Fibroblast of peridontal ligament (primary cell): ENCODE data around the gene ADPRHL1.
A peak's percentile ranks its signal among the peaks of the same experiment; 100 is the strongest.

Experiments used
- DNase-seq: peaks from one replicate; pipeline ENCODE4 v3.0.0-alpha.2; 2010; ENCODE audit errors: extremely low read depth

The ADPRHL1 gene

DNA sequence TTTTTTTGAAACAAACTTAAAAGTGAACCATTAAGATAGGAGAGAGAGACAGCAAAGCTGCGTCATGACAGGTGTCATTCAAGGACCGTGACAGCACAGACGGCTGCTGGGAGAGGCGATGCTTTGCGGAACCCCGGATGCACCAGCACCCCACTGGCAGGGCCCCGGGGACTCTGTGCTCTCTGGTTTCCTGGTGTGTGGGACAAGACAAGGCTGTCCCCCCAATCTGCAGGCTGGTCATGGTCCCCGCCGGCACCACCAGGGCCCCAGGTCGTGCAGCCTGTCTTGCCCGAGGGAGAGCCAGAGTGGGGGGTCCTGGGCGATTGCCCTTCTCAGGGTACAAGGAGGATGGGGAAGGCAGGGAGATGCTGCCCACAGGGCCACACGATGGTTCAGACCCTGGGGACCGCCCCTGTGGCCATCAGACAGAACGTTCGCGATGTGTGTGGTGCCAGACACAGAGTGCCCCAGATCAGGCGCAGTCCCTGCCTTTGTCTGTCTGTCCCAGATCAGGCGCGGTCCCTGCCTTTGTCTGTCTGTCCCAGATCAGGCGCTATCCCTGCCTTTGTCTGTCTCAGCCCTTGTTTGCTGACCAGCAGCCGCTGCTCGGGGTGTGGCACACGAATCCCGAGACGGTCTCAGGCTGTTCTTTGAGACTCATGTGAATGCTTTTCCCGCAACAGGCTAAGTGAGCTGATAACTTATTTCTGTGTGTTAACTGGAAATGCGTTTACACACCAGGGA is 36.1 kb downstream of the ADPRHL1 start:
- no peak for DNase-seq

DNA sequence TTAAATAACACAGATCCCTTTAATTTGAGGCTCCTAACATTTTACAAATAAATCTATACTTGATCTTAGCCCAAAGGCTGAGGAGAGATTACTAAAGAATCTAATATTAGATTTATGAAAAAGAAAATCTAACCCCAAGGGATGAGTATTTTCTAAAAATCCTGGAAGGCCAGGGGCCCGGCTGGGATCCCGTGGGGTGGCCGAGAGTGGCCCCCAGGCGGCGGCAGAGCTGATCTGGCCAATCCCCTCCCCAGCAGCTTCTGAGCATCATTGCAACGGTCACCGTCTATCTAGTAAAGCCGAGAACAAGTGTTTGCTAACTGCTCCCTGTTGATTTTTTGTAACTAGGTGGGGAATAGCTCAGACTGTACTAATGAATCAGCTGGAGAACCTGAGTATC is 37.5 kb downstream of the ADPRHL1 start:
- no peak for DNase-seq

DNA sequence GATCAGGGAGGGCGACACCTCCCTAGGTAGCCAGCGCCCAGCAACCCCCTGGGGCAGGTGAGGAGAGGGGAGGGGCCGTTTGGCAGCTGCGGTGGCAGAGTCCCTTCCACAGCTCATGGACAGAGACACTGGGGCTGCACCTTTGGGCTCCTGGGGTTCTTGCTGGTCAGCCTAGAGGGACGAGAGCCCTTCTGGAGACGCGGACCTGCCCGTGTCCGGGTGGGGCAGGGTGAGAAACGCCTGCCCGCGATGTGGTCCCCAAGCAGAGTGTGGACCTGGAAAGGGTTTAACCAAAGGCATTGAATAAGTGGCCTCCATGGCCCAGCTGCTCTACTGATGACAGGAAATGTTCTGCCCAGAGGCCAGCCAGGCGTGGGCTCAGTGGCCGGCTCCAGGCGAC is 38.3 kb downstream of the ADPRHL1 start:
- no peak for DNase-seq

DNA sequence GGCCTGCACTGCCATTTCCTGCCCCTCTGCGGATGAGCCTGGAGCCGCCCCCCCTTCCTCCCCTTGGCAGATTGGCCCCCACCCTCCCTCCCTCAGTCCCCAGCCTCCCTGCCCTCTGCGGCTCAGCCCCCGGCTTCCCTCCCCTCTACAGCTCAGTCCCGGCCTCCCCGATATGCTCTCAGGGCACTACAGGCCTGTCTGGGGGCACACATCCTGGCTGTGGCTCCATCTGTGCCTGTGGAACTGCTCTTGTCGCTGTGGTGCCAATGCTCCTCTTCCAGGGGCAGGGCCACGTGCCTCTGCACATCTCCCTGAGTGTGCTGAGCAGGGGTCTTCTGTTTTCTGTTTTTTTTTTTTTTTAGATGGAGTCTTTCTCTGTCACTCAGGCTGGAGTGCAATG is 39.0 kb downstream of the ADPRHL1 start:
- DNase-seq = no peak

DNA sequence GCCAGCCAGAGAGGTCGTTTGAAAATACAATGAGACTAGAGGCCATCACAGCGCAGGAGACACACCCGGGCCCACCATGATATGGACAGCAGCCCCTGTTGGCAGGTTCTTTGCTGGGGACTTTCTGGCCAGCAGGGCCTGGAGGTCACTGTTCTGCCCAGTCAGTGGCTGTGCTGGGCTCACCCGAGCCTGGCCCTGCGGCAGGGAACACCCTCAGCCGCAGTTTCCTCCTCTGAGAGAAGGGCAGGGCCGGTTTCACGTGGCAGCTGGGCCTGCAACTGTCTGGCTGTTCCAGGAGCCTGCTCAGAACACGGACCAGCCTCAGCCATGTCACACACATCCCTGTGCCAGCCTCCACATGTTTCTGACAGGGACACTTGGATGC is 39.4 kb downstream of the ADPRHL1 start:
- DNase-seq = no peak

DNA sequence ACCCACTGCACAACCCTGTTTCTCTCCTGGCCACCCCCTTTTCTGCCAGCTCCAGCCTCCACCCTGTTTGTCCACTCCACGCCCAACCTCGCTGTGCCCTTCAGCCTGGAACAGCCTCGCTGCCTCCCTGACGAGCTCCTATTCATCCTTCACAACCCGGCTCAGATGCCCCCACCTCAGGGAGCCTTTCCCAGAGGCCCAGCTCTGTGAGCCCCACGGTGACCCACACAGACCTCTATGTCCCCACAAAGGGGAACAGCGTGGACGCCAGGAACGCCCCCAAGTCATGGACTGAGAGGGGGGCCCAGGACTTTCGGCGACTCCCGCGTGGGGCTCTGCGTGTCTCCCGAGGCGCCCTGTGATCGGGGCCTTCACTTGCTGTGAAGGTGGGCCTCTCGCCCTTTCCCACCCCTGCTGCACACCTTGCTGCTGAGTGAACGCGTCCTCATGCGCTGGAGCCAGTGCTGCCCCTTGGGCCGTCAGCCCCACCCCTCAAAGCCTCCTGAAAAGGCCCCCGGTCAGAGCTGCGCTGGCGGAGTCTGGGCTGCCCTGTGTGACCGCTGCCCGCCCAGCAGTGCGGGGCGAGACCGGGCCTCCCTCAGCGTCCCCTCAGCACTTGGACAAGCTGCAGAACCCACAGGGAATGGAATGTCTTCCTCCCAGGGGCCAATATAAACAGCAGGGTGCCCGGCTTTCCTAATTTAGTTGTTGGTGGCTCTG is 40.0 kb downstream of the ADPRHL1 start:
- no peak for DNase-seq

DNA sequence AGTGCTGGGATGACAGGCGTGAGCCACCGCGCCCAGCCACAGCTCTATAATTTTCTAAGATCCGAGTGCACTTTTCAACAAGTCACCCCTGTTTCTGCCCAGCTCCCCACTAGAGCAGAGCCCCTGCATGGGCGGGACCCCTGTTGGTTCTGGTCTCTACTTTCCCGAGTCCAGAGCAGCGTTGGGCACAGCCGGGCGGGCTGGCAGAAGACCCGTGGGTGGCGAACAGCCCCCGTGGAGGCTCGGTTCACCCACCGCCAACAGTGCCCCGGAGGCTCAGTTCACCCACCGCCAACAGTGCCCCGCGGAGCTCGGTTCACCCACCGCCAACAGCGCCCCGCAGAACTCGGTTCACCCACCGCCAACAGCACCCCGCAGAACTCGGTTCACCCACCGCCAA is 40.8 kb downstream of the ADPRHL1 start:
- DNase-seq = no peak

DNA sequence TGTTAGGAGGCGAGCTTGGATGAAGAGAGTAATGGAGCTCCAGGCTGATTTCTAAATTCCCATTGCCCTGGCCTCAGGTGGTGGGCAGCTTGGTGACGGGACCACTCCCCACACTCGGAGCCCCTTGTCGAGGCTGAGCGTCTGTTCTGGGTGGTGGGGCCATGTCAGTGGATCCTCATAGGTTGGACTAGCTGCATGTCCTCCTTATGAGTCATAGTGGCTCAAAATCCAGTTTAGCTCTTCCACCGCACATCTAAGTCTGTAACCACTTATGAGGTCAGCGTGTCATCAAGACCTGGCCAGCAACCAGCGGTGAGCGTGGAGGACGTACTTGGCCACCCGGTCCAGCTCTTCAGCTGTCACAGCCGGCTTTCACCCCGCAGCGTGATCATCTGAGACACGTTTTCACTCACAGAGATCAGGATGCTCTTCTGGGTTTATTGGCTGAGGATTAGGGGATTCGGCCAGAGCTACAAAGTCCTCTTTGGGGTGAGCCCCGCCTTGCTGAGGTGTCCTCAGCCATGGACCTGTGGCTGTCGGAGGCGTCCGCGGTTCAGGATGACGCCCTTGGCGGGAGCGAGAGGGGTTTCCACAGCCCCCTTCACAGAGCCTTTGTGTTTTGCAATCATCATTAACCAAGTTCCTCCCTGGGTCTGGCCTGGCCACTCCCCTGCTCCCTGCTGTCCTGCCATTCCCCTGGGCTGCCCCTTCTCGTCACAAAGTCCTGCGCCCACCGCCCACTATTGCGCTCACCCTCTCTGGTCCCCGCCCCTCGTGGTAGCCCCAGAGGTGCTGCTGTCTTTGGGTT is 41.9 kb downstream of the ADPRHL1 start:
- DNase-seq = peak; percentile 96

DNA sequence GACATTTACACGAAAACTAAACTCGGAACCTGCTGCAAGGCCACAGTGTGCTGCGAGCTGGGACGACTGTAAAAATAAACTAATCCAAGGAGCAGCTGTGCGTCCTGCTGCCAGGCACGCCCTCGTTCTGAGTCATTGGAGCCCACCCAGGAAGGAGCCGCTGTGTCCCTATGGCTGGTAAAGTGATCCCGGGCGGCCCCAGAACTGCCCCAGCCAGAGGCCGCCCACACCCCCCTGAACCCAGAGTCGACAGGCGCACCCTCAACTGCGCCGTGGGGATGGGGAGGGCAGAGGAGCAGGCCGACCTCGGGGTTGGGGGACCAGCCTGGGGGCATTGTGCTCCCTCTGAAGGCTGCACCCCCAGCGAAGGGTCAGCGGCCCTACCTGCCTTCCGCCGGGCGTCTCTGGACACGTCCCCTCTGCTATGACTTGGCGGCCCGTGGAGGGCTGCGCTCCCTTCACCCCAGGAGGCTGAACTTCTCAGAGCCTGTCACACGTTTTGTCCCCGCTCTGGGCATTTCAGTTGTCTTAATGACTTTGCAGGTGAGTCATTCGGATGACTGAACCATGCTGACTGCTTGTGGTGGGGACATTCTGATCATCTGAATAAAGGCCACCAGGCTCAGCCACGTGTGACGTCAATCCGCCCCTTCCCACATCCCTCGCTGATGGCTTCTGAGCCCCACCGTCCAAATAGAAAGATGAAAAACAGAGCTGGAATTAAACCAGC is 42.7 kb downstream of the ADPRHL1 start:
- DNase-seq = peak; percentile 67

DNA sequence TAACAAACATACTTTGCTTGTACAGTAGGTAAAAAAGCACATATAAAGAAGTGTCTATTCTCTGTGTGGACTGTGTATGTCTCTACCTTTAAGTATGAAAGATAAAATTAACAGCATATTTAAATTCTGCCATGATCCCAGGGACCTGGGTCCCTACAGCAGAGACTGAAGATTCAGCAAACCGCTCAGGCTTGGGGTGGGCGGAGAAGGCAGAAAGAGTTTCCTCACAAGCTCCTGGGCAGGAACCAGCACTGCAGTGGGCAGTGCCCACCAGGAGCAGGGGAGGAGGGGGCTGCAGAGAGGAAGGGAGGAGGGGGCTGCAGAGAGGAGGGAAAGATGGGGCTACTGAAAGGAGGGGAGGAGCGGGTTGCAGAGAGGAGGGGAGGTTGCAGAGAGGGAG is 44.7 kb downstream of the ADPRHL1 start:
- no peak for DNase-seq

DNA sequence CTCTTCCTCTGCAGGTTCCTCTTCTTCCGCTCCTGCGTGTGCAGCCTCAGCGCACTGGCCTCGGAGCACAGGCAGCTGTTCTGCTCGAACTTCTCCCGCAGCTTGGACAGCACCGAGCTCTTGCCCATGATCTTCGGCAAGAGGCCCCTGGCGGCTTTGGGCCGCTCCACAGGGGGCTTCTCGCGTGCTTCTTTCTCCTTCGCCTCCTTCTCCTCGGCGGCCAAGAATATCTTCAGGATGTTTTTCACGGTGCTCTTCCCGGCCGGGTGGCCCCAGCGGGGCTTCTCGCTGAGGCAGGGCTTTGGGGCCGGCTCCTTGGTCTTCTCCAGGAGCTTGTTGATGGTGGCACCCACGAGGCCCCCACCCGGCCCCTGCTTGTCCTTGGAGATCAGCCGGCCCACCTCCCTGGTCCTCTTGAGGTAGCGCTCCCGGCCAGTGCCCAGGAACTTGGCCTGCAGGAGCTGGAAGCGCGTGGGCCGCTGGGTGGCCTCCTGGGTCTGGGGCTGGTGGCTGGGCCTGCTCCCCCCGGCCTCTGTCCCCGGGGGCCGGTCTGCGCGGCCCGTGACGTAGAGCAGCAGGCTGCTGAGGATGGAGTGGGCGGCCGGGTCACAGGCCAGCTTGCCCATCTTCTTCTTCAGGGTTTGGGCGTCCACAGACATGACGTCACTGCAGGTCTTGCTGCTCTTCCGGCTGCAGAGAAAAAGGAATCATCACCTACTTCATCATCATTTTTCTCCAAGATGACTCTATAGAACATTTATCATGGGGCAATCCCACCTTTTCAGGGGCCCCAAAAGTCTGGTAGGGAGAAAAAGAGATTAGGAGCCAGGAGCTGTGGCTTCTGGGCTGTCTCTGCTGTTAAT is 45.5 kb downstream of the ADPRHL1 start:
- no peak for DNase-seq

DNA sequence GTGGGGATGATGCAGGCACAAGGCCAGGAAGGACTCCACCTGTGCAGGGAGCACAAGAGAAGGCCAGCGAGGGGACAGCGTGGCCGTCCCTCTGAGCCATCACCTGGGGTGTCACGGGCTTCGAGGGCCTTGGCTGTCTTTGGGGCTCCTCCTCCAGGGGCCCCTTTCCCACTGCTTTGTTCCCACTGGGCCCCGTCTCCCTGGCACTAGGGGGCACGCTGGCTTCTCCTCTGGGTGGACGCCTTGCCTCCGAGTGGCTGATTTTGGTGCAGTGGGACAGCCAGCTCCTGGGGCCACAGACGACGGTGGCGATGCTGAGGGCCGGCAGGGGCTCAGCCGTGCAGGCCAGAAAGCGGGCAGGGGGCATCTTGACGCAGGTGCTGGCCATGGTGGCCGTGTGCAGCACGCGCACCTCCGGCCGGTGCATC is 46.2 kb downstream of the ADPRHL1 start:
- no peak for DNase-seq

DNA sequence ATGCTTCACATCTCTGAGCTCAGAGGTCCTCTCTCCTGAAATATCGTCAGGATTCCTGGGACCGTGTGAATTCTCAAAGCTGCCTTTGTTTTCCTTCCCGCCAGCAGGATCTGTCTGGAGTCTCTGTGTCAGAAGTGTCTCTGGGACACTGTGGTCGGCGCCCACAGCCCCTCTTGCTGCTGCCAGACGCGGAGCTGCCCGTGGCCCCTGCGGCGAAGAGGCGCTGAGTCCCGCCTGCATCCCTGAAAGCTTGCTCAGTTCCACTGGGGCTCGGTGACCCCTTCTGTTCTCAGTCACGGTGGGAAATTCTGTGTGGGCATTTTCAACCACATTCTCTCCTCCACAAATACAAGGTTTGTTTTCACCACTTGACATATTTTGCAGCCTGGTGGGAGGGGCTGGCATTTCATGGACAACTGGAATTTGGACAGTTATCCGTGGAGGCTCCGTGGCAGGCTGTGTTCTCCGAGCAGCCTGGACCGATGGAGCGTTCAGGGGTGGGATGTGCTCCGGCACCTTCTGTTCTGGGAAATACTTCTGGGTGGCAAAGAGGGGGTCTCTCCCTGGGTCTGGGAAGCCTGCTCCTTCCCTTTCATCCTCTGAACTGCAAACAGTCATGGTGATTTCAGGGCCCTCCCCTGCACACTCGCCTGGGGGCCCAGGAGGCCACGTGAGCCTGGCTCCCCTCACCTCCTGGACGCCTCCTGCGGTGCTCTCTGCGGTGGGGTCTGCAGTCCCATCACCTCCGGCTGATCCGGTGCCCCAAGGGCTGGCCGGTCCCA is 46.8 kb downstream of the ADPRHL1 start:
- no peak for DNase-seq

DNA sequence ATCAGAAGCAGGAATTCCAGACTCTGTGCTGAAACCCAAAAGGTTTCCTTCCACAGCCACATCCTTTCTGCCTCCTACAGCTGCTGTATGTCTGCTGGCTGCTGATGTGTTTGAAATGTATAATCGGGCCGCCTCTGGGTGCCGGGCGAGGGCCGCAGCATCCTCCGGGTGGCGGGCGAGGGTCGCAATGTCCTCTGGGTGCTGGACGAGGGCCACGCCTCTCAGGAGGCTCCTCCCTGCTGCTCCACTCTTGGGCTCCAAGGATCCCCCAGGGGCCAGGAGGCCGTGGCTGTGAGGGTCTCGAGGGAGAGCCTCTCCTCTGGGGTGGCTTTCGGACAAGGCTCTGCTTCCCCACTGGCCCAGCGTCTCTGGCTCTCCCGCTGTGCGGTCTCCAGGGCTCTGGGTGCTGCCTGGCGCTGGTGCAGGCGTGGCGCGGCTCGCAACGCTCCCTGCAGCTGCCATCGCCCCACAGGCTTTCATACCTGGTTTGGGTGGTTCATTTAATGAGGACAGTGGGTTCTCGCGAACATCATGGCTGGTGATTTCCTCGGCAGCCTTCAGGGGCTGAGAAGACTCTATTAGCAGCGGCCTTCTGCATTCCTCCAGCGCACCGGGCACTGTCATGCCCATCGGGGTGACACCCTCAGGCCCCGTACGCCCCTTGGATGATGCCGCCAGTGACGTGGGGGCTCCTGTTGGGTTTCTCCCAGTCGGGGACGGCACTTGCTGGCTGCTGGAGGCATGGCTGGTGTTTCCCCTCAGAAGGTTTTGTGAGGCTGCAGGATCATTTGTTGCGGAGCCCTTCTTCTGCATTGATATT is 47.6 kb downstream of the ADPRHL1 start:
- no peak for DNase-seq

DNA sequence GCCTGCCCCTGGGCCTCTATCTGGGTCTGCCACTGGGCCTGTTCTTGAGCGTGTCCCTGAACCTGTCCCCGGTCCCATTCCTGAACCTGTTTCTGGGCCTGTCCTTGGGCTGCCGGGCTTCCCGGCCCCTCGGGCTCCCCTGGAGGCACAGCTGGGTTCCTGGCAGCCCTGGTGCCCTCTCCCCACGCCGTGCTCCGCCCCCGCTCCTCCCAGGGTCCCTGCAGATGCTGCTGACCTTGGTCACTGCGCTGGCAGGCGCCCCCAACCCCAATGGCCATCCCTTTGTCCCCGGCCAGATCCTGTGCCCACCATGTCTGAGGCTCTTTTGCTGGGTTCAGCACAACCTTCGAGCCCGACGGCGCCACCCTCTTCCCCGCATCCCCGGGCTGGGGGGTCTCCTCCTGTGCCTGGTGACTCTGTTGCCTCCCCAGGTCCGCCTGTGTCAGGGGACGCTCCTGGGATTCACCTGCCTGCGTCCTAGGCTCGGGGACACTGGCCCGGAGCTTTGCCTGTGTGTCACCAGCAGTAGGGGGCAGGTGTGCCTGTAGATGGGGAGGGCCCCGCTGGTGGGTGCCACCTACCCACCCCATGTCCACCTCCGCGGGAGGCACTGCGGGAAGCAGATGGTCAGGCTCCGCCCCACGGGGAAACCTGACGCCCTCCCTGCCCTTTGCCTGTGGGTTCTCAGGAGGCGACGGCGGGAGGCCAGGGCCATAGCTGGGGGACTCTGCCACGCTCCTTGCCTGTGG is 48.4 kb downstream of the ADPRHL1 start:
- no peak for DNase-seq

DNA sequence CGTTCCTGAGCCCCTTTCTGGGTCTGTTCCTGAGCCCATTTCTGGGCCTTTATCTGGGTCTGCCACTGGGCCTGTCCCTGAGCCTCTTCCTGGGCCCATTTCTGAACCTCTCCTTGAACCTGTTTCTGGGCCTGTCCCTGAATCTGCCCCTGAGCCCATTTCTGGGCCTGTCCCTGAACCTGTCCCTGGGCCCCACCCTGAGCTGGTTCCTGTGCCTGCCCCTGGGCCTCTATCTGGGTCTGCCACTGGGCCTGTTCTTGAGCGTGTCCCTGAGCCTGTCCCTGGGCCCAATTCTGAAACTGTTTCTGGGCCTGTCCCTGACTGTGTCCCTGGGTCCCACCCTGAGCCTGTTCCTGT is 48.9 kb downstream of the ADPRHL1 start:
- DNase-seq = no peak

DNA sequence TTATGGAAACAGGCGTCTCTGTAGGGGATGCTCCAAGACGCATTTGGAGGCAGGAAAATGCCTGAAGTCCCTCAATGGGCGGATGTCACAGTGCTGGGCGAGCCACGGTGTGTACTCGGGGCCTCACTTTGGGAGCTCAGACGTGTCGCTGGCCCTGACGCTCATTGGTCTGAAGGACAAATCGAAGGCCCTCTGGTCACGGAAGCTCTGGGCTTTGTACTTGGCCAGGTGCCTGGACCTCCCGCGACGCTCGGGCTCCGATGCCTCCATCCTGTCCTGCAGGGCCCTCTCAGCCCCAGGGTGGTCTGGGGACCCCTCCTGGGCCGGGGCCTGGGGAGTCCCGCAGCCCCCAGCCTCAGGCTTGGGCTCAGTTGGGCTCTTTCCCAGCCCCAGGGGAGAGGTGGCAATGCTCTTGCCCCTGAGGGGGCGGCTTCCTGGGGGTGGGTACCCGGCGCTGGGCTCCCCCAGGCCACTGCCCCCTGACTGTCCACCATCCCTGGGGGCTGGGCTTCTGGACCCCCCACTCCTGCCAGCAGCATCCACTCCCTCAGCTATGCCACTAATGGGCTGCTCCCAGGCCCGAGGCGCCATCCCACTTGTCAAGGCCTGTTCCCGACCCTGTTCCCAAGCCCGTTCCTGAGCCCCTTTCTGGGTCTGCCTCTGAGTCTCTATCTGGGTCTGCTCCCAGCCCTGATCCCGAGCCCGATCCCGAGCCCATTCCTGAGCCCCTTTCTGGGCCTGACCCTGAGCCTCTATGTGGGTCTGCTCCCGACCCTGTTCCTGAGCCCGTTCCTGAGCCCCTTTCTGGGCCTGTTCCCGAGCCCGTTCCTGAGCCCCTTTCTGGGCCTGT is 49.8 kb downstream of the ADPRHL1 start:
- no peak for DNase-seq
